ENCODE results near the gene ADAM23. TPM values are rescaled to one million over a fixed set of nuclear protein-coding genes. Genes with fewer than 3 reads are reported as not detected.

ADAM23 gene
- total and polyA plus RNA-seq, 2 experiments from 2014 or later, result 11.3 to 13.1 TPM

GRCh38 chr2:206481056-206481455 is 37.7 kb downstream of the ADAM23 start:
- no peak for DNase-seq (ENCODE audit: low read depth in 1 of 2, low spot score in 1 of 2)
- no peaks in the 10 kb centered on the region for H3K36me3 ChIP-seq
- H3K27ac ChIP-seq, result no peak overlapping the region
- TF ChIP-seq, protein P1, sequence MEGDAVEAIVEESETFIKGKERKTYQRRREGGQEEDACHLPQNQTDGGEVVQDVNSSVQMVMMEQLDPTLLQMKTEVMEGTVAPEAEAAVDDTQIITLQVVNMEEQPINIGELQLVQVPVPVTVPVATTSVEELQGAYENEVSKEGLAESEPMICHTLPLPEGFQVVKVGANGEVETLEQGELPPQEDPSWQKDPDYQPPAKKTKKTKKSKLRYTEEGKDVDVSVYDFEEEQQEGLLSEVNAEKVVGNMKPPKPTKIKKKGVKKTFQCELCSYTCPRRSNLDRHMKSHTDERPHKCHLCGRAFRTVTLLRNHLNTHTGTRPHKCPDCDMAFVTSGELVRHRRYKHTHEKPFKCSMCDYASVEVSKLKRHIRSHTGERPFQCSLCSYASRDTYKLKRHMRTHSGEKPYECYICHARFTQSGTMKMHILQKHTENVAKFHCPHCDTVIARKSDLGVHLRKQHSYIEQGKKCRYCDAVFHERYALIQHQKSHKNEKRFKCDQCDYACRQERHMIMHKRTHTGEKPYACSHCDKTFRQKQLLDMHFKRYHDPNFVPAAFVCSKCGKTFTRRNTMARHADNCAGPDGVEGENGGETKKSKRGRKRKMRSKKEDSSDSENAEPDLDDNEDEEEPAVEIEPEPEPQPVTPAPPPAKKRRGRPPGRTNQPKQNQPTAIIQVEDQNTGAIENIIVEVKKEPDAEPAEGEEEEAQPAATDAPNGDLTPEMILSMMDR (IDR thresholded peaks at IDR 0.05; ENCODE audit: low read depth, low read length), result no peak
- peaks cover 16% of the 10 kb centered on the region for H3K4me1 ChIP-seq (ENCODE audit: low read depth)
- no peak overlapping the region for H3K4me3 ChIP-seq
- H3K9me3 ChIP-seq (ENCODE audit: low read depth), result no peaks in the 10 kb centered on the region
- H3K27me3 ChIP-seq, result no peaks in the 10 kb centered on the region

GRCh38 chr2:206482123-206482522 is 38.8 kb downstream of the ADAM23 start:
- H3K9me3 ChIP-seq (ENCODE audit: low read depth), result no peaks in the 10 kb centered on the region
- DNase-seq (ENCODE audit: low read depth in 1 of 2, low spot score in 1 of 2), result peak in 1 of 2 donors; percentile 8
- no peaks in the 10 kb centered on the region for H3K27me3 ChIP-seq
- H3K4me3 ChIP-seq, result no peak overlapping the region
- peaks cover 16% of the 10 kb centered on the region for H3K4me1 ChIP-seq (ENCODE audit: low read depth)
- no peaks in the 10 kb centered on the region for H3K36me3 ChIP-seq
- TF ChIP-seq, protein P1 (IDR thresholded peaks at IDR 0.05; ENCODE audit: low read depth, low read length), result no peak
- H3K27ac ChIP-seq, result no peak overlapping the region

DNA sequence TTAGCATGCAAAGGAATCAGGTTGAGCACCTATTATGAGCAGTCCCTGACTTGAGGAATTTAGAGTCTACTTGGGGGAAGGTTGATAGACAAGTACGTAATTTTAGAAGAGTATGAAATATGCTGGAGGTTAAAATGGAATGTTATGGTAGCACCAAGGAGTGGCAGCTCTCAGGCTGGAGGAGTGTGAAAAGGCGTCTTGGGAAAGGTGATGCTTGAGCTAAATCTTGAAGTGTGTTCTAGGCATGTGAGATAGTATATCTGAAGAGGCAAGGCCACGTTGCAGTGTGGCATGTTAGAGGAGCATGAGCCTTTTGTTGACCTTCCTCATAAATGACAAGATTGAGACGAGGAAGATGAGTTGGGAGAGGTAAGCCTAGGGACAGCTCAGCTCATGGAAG is 39.3 kb downstream of the ADAM23 start:
- Histone ChIP-seq H3K4me3 (no peak overlapping the region), H3K36me3 (no peaks in the 10 kb centered on the region), H3K4me1 (ENCODE audit: low read depth) (peaks cover 16% of the 10 kb centered on the region), H3K9me3 (ENCODE audit: low read depth) (no peaks in the 10 kb centered on the region), H3K27me3 (no peaks in the 10 kb centered on the region), H3K27ac (no peak overlapping the region)
- no peak for DNase-seq (ENCODE audit: low read depth in 1 of 2, low spot score in 1 of 2)
- TF ChIP-seq, protein P1 (IDR thresholded peaks at IDR 0.05; ENCODE audit: low read depth, low read length), result no peak

- DNase-seq (ENCODE audit: low read depth in 1 of 2, low spot score in 1 of 2), result no peak
These were observed 44.7 kb downstream of the ADAM23 start for GRCh38 chr2:206488053-206488452.

GRCh38 chr2:206488623-206489022 is 45.3 kb downstream of the ADAM23 start:
- Histone ChIP-seq H3K27me3 (no peaks in the 10 kb centered on the region), H3K4me1 (ENCODE audit: low read depth) (no peaks in the 10 kb centered on the region), H3K4me3 (no peak overlapping the region), H3K27ac (no peak overlapping the region), H3K9me3 (ENCODE audit: low read depth) (no peaks in the 10 kb centered on the region), H3K36me3 (no peaks in the 10 kb centered on the region)
- no peak for DNase-seq (ENCODE audit: low read depth in 1 of 2, low spot score in 1 of 2)
- TF ChIP-seq, protein P1 (IDR thresholded peaks at IDR 0.05; ENCODE audit: low read depth, low read length), result no peak

More at GRCh38 chr2:206488053-206488452, 44.7 kb downstream of the ADAM23 start:
- Histone ChIP-seq H3K4me3 (no peak overlapping the region), H3K9me3 (ENCODE audit: low read depth) (no peaks in the 10 kb centered on the region), H3K4me1 (ENCODE audit: low read depth) (no peaks in the 10 kb centered on the region), H3K36me3 (no peaks in the 10 kb centered on the region), H3K27me3 (no peaks in the 10 kb centered on the region), H3K27ac (no peak overlapping the region)
- TF ChIP-seq, protein P1 (IDR thresholded peaks at IDR 0.05; ENCODE audit: low read depth, low read length), result no peak

GRCh38 chr2:206494061-206494460 is 50.7 kb downstream of the ADAM23 start:
- Histone ChIP-seq H3K27ac (no peak overlapping the region), H3K4me3 (no peak overlapping the region), H3K27me3 (no peaks in the 10 kb centered on the region), H3K9me3 (ENCODE audit: low read depth) (no peaks in the 10 kb centered on the region), H3K4me1 (ENCODE audit: low read depth) (no peaks in the 10 kb centered on the region), H3K36me3 (no peaks in the 10 kb centered on the region)
- TF ChIP-seq, protein P1 (IDR thresholded peaks at IDR 0.05; ENCODE audit: low read depth, low read length), result no peak
- DNase-seq (ENCODE audit: low read depth in 1 of 2, low spot score in 1 of 2), result no peak
